Measurements from ENCODE around the gene ZNF385D. TPM values are rescaled to one million over a fixed set of nuclear protein-coding genes. Genes with fewer than 3 reads are reported as not detected.

ZNF385D gene
- polyA plus RNA-seq, 1 of the 3 experiments (the other 2 are of a cell fraction): 1.8 TPM

DNA sequence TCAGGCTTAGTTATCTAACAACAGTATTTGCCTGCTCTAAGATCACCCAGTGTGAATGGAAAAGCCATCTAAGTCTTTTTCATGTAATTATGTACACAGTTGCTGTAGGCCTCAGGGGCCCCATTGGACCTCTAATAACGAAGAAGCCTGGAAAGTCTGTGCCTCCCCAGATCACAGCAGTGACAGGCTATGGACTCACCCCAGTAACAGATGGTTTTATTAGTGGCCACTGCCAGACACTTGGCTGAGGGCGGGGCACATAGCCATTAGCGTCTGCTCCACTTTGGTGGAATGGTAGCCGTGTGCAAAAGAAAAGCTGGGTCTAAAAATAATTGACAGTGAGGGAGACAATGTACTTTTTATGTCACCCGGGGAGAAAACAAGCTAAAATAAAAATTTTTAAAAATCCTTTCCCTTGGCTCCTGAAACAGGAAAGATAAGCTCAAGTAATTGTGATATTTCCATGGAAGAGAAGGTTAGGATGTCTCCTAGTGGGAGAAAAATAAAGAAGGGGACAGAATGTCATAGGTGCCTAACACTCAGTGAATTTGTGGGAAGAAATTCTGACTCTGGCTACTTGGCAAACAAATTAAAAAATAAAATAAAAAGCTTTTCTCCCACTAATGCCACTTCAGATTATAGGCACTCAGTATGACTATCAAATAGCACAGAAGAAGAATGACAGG is 44.3 kb upstream of the ZNF385D start:
- DNase-seq: peak; percentile 59
- Histone ChIP-seq H3K79me2 (ENCODE audit: insufficient read depth) (no peaks in the 10 kb centered on the region), H3K27ac (ENCODE audit: low read depth in 2 of 2, low read length in 1 of 2) (peak overlapping the region in 1 of 2 experiments; percentile 78; a peak in 2 of 4 replicates), H2AFZ (ENCODE audit: low read depth) (no peak overlapping the region), H3K9ac (no peak overlapping the region), H3K27me3 (ENCODE audit: insufficient read depth) (no peaks in the 10 kb centered on the region), H3K9me3 (peaks cover 4% of the 10 kb centered on the region; the same call in 1 of the 2 replicates), H3F3A (replicated peaks; ENCODE audit: insufficient read depth) (no peaks in the 10 kb centered on the region), H3K9me2 (no peaks in the 10 kb centered on the region), H3K36me3 (replicated peaks in 1 of 2; ENCODE audit: control insufficient read depth in 1 of 2, insufficient read depth in 2 of 2, low read length in 1 of 2) (no peaks in the 10 kb centered on the region), H3K4me2 (no peak overlapping the region), H3K4me1 (ENCODE audit: control insufficient read depth in 1 of 2, insufficient read depth in 2 of 2, low read depth in 1 of 2, low read length in 1 of 2) (peaks cover 0 to 8% of the 10 kb centered on the region in 2 experiments; a peak in 2 of 4 replicates), H3K4me3 (ENCODE audit: low read depth in 2 of 2, low read length in 1 of 2) (no peak overlapping the region), H4K20me1 (ENCODE audit: insufficient read depth) (no peaks in the 10 kb centered on the region)
- WGBS (ENCODE audit: low lambda C conversion rate): 20% methylated on average over 5 of the region's 5 CpGs
- ChIA-PET POLR2A (no interaction called here), CTCF (interaction anchor here (0.6 to 2.0 kb wide), 9 partner anchors 10 to 873 kb away, joined by 3 to 7 read pairs (median 3); no protein-coding TSS in a partner anchor)
- TF ChIP-seq MXI1 (IDR thresholded peaks at IDR 0.05; ENCODE audit: low read depth, low read length) (peak; percentile 28; the same call in 1 of the 2 replicates), MEF2A (IDR thresholded peaks at IDR 0.05; ENCODE audit: borderline replicate concordance, low read depth) (no peak), RFX5 (IDR thresholded peaks at IDR 0.05; ENCODE audit: low read length) (no peak), RCOR1 (IDR thresholded peaks at IDR 0.05; ENCODE audit: low read length) (peak; percentile 54; the same call in 1 of the 2 replicates), GABPA (IDR thresholded peaks at IDR 0.05; ENCODE audit: low read depth) (no peak), TAF1 (IDR thresholded peaks at IDR 0.05; ENCODE audit: borderline replicate concordance, low read depth, low read length) (no peak), CHD2 (IDR thresholded peaks at IDR 0.05; ENCODE audit: low read length, partially characterized antibody) (peak; percentile 25), FOXM1 (IDR thresholded peaks at IDR 0.05; ENCODE audit: low read depth) (no peak), RAD21 (IDR thresholded peaks at IDR 0.05; ENCODE audit: low read length) (peak; percentile 16; the same call in 1 of the 2 replicates), FOSL2 (IDR thresholded peaks at IDR 0.05; ENCODE audit: borderline replicate concordance, low read depth) (no peak), POLR2AphosphoS5 (IDR thresholded peaks at IDR 0.05; ENCODE audit: low read depth, low read length) (no peak), EP300 (IDR thresholded peaks at IDR 0.05; ENCODE audit: borderline replicate concordance in 1 of 2, low read depth in 1 of 2, low read length in 1 of 2) (peak in 1 of 2 experiments; percentile 76; a peak in 2 of 4 replicates), TCF12 (IDR thresholded peaks at IDR 0.05) (no peak)
- TF ChIP-seq, protein P1, sequence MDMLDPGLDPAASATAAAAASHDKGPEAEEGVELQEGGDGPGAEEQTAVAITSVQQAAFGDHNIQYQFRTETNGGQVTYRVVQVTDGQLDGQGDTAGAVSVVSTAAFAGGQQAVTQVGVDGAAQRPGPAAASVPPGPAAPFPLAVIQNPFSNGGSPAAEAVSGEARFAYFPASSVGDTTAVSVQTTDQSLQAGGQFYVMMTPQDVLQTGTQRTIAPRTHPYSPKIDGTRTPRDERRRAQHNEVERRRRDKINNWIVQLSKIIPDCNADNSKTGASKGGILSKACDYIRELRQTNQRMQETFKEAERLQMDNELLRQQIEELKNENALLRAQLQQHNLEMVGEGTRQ (IDR thresholded peaks at IDR 0.05; ENCODE audit: borderline replicate concordance, low read depth, low read length): no peak
- TF ChIP-seq, protein P2, sequence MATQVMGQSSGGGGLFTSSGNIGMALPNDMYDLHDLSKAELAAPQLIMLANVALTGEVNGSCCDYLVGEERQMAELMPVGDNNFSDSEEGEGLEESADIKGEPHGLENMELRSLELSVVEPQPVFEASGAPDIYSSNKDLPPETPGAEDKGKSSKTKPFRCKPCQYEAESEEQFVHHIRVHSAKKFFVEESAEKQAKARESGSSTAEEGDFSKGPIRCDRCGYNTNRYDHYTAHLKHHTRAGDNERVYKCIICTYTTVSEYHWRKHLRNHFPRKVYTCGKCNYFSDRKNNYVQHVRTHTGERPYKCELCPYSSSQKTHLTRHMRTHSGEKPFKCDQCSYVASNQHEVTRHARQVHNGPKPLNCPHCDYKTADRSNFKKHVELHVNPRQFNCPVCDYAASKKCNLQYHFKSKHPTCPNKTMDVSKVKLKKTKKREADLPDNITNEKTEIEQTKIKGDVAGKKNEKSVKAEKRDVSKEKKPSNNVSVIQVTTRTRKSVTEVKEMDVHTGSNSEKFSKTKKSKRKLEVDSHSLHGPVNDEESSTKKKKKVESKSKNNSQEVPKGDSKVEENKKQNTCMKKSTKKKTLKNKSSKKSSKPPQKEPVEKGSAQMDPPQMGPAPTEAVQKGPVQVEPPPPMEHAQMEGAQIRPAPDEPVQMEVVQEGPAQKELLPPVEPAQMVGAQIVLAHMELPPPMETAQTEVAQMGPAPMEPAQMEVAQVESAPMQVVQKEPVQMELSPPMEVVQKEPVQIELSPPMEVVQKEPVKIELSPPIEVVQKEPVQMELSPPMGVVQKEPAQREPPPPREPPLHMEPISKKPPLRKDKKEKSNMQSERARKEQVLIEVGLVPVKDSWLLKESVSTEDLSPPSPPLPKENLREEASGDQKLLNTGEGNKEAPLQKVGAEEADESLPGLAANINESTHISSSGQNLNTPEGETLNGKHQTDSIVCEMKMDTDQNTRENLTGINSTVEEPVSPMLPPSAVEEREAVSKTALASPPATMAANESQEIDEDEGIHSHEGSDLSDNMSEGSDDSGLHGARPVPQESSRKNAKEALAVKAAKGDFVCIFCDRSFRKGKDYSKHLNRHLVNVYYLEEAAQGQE (IDR thresholded peaks at IDR 0.05; ENCODE audit: low read depth, low read length): no peak
- TF ChIP-seq, protein P3, sequence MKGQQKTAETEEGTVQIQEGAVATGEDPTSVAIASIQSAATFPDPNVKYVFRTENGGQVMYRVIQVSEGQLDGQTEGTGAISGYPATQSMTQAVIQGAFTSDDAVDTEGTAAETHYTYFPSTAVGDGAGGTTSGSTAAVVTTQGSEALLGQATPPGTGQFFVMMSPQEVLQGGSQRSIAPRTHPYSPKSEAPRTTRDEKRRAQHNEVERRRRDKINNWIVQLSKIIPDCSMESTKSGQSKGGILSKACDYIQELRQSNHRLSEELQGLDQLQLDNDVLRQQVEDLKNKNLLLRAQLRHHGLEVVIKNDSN (IDR thresholded peaks at IDR 0.05; ENCODE audit: borderline replicate concordance, low read depth): no peak

All from SK-N-SH (cell line).